Measurements from ENCODE around the gene MTHFD2L. TPM values are rescaled to one million over a fixed set of nuclear protein-coding genes. Genes with fewer than 3 reads are reported as not detected.

MTHFD2L gene
- total RNA-seq, 1 donor: 15.0 TPM

DNA sequence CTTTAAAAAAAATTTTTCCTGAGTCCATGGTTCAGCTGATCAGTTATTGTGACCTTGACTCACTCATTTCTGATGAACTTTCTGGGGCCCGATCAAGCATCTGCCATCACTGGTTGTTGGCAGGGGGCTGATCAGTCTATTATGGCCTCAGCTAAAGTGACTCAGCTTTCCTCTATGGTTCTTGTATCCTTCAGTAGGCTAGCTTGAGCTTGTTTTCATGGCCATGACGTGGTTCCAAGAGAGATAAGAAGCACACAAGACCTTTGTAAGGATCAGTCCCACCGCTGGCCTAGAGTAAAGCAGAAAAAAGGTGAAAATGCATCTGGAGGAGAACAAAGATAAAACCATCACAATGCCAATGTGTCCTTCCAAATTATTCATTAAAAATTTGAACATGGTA, 120.6 kb downstream of the MTHFD2L start:
- TF ChIP-seq, protein P1, sequence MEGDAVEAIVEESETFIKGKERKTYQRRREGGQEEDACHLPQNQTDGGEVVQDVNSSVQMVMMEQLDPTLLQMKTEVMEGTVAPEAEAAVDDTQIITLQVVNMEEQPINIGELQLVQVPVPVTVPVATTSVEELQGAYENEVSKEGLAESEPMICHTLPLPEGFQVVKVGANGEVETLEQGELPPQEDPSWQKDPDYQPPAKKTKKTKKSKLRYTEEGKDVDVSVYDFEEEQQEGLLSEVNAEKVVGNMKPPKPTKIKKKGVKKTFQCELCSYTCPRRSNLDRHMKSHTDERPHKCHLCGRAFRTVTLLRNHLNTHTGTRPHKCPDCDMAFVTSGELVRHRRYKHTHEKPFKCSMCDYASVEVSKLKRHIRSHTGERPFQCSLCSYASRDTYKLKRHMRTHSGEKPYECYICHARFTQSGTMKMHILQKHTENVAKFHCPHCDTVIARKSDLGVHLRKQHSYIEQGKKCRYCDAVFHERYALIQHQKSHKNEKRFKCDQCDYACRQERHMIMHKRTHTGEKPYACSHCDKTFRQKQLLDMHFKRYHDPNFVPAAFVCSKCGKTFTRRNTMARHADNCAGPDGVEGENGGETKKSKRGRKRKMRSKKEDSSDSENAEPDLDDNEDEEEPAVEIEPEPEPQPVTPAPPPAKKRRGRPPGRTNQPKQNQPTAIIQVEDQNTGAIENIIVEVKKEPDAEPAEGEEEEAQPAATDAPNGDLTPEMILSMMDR (IDR thresholded peaks at IDR 0.05; ENCODE audit: insufficient read depth, low read length): no peak
- no peak for DNase-seq (ENCODE audit: low read depth)

DNA sequence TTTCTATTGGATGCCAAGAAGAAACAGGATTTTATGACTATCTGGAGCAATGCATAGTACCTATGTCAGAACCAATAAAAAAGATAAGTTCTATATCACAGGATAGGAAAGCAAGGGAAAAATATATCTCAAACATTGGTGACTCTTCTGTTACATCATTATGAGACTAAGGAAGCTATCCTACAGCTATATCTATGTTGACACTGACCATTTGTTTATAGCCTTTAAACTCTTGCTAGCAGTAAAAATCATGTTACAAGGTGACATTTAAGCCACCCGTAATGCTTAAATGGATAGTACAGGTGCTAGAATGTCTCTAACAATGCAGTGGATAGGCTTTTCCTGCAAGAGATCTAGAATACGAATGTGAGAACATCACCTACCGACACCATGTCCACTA, 121.8 kb downstream of the MTHFD2L start:
- TF ChIP-seq, protein P1 (IDR thresholded peaks at IDR 0.05; ENCODE audit: insufficient read depth, low read length): no peak
- no peak for DNase-seq (ENCODE audit: low read depth)
- no peak overlapping the region for H3K4me3 ChIP-seq (ENCODE audit: low read depth, low read length)

More for the DNA sequence above, 120.6 kb downstream of the MTHFD2L start:
- no peak overlapping the region for H3K4me3 ChIP-seq (ENCODE audit: low read depth, low read length)

DNA sequence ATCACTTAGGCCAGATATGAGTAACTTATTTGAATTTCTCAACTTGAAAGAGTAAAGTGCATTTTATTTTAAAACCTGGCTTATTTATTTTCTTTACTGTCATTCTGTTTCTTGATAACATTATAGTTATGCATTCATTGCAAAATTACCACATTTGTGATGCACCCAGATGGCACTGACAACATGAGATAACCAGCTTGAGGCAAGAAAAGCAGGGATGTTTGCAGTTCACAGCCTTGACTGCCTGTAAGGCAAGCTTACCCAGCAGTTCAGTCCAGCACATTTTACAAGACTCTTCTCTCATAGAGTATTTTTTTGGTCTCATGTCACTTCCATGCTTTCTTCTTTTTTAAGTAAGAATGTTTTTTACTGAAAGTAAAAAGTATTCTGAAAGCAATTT, 125.0 kb downstream of the MTHFD2L start:
- no peak overlapping the region for H3K4me3 ChIP-seq (ENCODE audit: low read depth, low read length)
- DNase-seq (ENCODE audit: low read depth): no peak
- TF ChIP-seq, protein P1 (IDR thresholded peaks at IDR 0.05; ENCODE audit: insufficient read depth, low read length): no peak

DNA sequence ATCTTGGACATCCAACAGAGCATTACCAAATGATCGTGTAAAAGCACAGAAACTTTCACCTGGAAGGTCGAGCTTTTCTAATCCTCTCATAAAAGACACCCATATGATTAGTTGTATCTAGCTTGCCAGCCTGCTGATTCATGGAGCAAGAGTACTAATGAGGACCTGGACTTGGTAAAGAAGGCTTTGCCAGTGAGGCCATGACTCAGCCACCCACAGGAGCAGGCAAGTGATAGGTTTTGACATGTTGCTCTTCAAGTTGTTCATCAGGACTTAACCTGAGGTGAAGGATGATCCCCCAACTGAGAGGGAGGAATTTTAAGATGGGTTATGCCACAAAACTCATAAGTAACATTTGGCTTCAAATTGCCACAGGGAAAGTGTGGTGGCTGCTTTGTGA, 125.7 kb downstream of the MTHFD2L start:
- H3K4me3 ChIP-seq (ENCODE audit: low read depth, low read length): no peak overlapping the region
- peak; percentile 55 for DNase-seq (ENCODE audit: low read depth)
- TF ChIP-seq, protein P1 (IDR thresholded peaks at IDR 0.05; ENCODE audit: insufficient read depth, low read length): no peak

DNA sequence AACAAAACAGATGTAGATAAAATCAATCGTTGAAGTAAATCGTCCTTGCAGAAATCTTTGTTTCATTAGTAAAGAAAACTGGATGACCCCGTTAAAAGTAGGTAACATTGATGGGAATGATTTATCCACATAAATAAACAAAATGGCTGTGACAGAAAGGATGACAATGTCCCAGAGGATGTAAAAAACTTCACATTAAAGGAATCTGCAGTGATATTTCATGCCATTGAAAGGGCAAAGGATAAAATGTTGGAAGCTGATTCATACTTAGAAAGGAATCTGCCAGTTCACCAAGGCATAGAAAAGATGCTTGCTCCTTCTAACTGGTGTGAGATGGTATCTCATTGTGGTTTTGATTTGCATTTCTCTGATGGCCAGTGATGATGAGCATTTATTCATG, 126.1 kb downstream of the MTHFD2L start:
- no peak overlapping the region for H3K4me3 ChIP-seq (ENCODE audit: low read depth, low read length)
- DNase-seq (ENCODE audit: low read depth): peak; percentile 41
- TF ChIP-seq, protein P1 (IDR thresholded peaks at IDR 0.05; ENCODE audit: insufficient read depth, low read length): no peak

DNA sequence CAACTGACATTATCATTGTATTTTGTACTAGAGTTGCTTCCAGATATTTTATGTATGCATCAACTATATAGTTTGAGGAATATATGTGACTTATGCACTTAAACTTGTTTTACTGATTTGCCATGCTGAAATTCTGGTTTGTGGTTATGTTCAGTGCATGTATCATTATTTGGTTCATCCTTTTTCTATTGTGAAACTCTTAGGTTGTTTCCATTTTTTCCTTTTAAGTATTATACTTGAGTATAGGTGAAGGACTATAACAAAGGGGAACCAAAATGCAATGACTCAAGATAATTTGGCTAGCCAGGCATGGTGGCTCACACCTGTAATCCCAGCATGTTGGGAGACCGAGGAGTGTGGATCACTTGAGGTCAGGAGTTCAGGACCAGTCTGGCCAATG, 129.2 kb downstream of the MTHFD2L start:
- TF ChIP-seq, protein P1 (IDR thresholded peaks at IDR 0.05; ENCODE audit: insufficient read depth, low read length): no peak
- no peak overlapping the region for H3K4me3 ChIP-seq (ENCODE audit: low read depth, low read length)
- no peak for DNase-seq (ENCODE audit: low read depth)

DNA sequence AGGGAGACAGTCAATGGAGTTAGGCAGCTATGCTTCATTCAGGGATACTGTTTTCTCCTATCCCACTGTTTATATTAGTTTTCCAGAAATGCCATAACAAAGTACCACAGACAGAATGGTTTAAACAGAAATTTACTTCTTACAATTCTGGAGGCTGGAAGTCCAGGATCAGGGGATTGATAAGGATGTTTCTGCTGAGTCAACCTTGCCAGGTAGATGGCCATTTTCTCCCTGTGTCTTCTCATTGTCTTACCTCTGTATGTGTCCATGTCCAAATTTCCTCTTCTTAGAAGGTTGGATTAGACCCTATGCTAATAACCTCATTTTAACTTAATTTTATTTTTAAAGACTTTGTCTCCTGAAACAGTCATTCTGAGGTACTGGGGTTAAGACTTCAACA, 129.9 kb downstream of the MTHFD2L start:
- DNase-seq (ENCODE audit: low read depth): no peak
- H3K4me3 ChIP-seq (ENCODE audit: low read depth, low read length): no peak overlapping the region
- TF ChIP-seq, protein P1 (IDR thresholded peaks at IDR 0.05; ENCODE audit: insufficient read depth, low read length): no peak
